Pericardium fibroblast (primary cell): ENCODE data around the gene DNAH2. TPM values are rescaled to one million over a fixed set of nuclear protein-coding genes. Genes with fewer than 3 reads are reported as not detected.

Experiments used
- total RNA-seq: library from RNA; depleted of rRNA; stranded (reverse); fragments of >200 nt; gene quantifications from 2 replicates; pipeline ENCODE4 v1.2.3, GENCODE V29; 2015

The DNAH2 gene, protein sequence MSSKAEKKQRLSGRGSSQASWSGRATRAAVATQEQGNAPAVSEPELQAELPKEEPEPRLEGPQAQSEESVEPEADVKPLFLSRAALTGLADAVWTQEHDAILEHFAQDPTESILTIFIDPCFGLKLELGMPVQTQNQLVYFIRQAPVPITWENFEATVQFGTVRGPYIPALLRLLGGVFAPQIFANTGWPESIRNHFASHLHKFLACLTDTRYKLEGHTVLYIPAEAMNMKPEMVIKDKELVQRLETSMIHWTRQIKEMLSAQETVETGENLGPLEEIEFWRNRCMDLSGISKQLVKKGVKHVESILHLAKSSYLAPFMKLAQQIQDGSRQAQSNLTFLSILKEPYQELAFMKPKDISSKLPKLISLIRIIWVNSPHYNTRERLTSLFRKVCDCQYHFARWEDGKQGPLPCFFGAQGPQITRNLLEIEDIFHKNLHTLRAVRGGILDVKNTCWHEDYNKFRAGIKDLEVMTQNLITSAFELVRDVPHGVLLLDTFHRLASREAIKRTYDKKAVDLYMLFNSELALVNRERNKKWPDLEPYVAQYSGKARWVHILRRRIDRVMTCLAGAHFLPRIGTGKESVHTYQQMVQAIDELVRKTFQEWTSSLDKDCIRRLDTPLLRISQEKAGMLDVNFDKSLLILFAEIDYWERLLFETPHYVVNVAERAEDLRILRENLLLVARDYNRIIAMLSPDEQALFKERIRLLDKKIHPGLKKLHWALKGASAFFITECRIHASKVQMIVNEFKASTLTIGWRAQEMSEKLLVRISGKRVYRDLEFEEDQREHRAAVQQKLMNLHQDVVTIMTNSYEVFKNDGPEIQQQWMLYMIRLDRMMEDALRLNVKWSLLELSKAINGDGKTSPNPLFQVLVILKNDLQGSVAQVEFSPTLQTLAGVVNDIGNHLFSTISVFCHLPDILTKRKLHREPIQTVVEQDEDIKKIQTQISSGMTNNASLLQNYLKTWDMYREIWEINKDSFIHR (N-terminal part only)
- 0.26 and 1.1 TPM in 2 replicates for total RNA-seq

DNA sequence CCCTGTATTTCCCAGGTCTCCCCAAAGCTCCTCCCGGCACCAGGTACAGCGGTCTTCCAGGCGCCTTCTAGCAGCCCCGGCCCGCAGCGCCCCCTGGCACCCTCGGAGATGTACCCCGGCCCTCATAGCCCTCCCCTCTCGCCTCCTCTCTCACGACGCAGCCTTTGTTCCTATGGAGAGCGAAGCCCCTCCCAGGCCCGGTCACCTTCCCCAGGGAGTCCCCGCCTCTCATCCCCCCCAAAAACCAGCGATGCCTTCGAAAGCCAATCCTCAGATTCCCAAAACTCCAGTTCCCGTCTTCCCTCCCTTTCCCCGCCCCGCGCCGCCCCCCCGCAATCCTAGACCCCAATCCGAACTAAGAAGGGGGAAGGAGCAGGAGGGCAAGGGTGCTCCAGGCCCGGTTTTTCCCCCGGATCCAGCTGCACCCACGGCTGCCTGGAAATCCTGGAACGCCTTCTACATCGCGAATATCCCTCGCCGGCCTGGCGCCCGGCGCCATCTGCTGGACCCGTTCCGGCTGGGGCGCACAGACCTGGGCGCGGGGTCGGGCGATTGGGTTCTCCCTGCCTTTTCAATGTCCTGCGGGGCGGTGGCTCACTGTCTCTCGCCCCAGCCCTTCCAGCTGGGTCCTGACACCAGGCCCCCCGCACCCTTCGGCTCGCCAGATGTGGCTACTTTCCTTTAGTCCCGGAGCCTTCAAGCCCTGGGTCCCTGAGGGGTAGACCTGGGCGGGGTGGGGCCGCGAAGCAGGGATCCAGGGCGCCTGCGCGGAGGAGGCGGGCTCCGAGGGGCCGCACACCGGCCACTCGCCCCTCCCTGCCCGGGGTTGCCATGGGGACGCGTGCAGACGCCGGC is at the start of gene DNAH2:
DNAH2 (plus strand) TSS at position 844 of the 855 bp plus-strand sequence. CDS start 1,991 bp downstream, outside the sequence.

DNA sequence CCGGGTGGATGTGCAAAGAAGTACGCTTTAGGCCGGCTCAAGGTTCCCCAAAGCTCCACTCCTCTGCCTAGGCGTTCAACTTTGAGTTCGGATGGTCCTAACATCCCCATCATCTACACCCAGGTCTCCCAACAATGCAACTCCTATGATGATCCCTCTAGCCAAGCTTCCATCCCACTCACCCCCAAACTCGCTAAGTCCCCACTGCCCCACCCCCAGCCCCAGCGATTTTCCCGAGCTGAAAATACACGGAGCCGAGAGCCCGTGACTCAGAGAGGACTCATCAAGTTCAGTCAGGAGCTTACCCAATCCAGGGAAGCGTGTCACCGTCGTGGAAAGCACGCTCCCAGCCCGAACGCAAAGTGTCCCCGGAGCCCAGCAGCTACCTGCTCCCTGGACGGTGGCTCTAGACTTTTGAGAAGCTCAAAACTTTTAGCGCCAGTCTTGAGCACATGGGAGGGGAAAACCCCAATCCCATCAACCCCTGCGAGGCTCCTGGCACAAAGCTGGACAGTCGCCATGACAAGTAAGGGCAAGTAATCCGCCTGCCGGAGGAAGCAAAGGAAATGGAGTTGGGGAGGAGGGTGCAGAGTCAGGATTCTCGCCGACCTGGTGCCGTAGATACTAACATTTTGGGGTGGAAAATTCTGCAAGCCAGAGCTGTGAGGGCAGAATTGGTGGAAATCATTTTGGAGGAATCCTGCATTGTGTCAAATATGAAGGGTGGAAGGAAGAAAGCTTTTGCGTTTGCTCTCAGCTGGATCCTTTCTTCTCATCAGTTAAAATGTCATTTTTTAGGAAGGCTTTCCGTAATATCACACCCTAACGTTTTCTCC is 30.3 kb upstream of the DNAH2 start, which contains the start of gene TP53:
TP53 (minus strand) TSS at position 419 of the 836 bp plus-strand sequence. CDS start 10,896 bp downstream, outside the sequence.

DNA sequence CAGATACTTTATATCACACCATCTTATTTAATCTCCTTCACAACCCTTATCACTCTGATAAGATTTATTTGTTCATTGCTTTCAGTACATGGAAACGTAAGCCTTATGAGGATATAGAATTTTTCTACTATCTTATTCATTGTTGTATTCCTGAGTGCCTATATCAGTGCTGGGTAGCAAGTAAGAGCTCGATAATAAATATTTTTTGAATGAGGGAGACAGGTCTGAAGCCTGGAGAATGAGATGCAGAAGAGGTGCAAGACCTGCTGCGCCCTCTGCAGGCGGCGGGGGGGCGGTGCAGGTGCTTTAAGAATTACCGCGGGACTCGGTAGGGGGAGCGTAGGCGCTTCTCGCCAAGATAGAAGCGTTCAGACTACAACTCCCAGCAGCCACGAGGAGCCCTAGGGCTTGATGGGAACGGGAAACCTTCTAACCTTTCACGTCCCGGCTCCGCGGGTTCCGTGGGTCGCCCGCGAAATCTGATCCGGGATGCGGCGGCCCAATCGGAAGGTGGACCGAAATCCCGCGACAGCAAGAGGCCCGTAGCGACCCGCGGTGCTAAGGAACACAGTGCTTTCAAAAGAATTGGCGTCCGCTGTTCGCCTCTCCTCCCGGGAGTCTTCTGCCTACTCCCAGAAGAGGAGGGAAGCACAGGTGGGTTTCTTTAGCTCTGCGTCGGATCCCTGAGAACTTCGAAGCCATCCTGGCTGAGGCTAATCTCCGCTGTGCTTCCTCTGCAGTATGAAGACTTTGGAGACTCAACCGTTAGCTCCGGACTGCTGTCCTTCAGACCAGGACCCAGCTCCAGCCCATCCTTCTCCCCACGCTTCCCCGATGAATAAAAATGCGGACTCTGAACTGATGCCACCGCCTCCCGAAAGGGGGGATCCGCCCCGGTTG is 29.4 kb upstream of the DNAH2 start, which contains the start of gene WRAP53:
WRAP53 (plus strand) TSS at position 570 of the 900 bp plus-strand sequence; CDS start at position 742, 172 bp downstream.

DNA sequence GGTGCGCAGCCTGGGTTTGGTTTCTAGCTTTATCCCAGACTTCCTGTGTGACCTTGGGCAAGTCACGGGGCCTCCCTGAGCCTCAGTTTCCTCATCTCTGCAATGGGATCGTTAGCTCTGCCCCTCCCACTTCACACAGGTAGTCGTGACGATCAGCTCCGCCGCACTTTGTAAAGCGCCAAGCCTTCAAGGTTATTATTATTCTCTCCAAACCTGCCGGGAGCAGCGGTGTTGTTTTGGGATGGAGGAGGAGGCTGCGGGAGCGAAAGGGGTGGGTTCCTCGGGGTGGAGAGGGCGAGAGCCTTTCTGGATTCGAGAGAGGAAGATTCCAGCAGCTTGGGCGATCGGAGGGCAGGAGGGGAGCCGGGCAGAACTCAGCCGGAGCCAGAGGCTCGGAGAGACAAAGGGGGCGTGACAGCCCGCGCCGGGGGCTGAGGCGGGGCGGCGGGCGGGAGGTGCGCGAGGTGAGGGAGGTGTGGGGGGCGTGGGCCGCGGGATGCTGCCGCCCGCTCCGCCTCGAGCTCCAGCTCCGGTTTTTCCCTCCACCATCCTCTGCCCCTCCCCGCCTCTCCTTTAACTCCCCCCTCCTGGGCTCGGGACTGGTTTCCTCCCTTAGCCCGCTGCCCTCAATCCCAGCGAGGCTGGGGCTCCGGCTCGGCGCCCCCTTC is 12.8 kb upstream of the DNAH2 start, which contains the start of gene EFNB3:
EFNB3 (plus strand) TSS at position 602 of the 668 bp plus-strand sequence. CDS start 397 bp downstream, outside the sequence.

DNA sequence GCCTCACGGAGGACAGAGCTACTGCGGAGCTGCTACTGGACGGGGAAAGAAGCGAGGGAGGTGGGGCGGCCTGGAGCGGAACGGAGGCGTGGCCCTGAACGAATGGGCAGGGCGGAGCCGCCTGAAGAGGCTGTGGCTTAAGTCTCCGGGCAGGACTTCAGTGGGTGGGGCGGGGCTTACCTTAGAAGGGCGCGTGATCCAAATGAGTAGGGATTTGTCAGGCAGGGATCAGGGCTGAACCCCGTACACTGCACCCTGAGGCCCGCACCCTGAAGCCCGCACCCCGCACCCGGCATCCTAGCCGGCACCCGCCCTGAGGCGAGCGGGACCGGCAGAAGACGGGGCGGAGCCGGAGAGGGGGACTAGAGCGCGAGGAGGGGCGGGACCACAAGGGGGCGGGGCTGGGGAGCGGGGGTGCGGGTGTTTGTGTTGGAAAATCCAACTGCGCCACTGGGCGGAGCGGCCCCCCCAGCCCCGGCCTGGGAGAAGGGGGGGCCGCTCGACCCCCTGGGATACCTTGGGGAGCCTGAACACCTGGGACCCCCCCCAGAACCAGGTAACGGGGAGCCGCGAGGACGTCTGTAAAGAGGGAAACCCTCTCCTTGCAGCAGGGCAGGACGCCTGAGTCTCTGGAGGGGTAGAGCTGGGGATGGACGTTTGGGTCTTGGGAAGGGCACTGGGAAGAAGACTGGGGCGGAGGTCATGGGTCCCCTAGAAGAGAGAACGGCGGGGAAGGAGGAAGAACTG is 116.4 kb downstream of the DNAH2 start, which contains the start of gene KDM6B:
KDM6B (plus strand) TSS at position 423 of the 747 bp plus-strand sequence. CDS start 11,338 bp downstream, outside the sequence.

DNA sequence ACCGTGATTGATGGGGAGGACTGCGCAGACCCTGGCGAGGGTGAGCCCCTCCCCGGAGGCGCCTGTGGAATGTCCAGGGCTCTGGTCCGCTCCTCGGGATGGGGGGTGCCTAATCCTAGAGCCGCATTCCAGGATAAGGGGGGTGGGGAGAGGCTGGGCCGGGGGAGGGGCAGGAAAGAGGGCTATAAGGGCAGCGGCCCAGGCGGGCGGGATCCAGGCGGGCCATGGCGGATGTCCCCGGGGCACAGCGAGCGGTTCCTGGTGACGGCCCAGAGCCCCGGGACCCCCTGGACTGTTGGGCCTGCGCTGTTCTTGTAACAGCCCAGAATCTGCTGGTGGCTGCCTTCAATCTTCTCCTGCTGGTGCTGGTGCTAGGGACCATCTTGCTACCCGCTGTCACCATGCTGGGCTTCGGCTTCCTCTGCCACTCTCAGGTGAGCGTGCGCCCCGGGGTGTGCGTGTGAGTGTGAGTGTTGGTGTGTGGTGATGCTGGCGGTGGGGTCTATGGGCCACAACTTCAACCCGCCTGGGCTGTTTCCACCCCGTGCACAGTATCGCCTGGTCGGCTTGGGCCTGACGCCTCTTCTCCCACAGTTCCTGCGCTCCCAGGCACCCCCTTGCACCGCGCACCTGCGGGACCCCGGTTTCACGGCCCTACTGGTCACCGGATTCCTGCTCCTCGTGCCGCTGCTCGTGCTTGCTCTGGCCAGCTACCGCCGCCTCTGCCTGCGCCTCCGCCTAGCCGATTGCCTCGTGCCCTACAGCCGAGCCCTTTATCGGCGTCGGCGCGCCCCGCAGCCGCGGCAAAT is 137.5 kb downstream of the DNAH2 start, which contains the start of gene TMEM88:
TMEM88 (plus strand) TSS at position 216 of the 809 bp plus-strand sequence; CDS start at position 225, 9 bp downstream.

DNA sequence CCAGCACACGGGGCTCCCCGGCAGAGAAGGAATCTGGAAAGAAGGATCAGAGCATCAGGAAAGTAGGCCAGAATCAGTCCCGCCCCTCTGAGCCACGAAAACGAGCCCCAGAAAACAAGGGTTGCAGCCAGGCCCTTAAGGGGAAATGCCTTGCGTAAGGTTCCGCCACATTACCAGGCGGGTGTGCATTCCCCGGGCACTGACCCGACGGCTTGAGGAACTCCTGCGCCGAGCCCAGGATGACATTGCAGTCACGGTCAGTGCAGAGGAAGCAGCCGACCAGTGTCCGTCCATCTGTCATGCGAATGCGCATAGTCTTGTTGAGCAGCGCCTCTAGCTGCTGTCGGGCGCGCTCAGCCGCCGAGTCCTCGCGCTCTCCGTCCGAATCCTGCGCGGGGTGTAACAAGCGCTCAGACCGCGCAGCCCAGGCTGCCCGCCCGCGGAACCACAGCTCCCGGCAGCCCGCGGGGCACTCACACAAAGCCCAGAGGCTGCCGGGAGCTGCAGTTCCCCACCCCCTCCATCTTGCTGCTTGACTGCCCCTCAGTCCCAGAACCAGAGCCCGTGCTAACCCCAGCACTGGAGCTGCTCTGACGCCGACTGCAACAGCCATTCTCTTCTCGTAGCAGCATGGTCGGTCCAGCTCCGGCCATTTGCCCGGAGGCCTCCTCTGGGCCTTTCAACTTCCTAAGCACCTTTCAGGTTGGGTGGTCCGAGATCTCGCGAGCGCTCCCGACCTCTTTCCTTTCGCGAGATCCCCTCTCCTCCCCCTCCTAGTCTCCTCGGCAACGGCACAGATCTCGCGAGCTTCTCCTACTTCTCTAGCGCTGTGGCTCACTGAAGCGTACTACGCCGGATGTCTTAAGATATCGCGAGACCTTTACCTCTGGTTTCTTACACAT is 139.5 kb downstream of the DNAH2 start, which contains the start of gene NAA38:
NAA38 (minus strand) TSS at position 749 of the 902 bp plus-strand sequence; CDS start at position 653, 96 bp downstream.

DNA sequence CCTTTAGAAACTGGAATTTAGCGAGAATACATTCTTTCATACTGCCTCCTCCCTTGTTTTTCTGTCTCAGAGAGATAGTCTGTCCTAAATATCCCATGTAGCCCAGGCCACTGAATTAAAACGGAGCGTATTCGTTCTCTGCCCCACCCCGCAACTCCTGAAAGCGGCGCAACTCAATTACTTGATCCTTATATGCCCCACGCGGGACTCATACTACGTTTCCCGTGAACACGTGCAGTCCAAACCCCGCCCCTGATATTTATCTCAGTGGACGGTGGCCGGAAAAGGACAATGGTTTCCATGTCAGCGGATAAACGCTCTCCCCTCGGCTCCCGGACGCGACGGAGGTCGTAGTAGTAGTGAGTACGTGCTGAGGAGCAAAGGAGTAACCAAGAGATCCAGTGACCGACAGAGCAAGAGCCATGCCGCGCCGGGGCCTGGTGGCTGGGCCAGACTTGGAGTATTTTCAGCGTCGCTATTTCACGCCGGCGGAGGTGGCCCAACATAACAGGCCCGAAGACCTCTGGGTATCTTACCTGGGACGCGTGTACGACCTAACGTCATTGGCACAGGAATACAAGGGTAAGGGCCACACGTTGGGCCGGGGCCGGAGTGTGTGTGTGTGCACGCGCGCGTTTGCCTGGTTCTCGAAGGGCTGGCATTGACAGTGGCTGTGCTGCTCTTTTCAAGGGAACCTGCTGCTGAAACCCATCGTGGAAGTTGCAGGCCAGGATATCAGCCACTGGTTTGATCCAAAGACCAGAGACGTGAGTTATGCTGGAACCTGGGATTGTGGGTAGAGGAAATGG is 140.4 kb downstream of the DNAH2 start, which contains the start of gene CYB5D1:
CYB5D1 (plus strand) TSS at position 291 of the 809 bp plus-strand sequence; CDS start at position 423, 132 bp downstream.

Other genes with a start within 250 kb of the DNAH2 start
- gene ZBTB4, start 238.1 kb upstream of the DNAH2 start, total RNA-seq = 25.4 and 29.3 TPM in 2 replicates
- not detected in 2 replicates for gene SLC35G6, start 236.3 kb upstream of the DNAH2 start, total RNA-seq
- 35.5 and 50.7 TPM in 2 replicates for gene POLR2A, start 233.4 kb upstream of the DNAH2 start, total RNA-seq
- gene TNFSF12, start 168.7 kb upstream of the DNAH2 start, total RNA-seq = 14.1 and 17.4 TPM in 2 replicates
- 2.1 and 3.6 TPM in 2 replicates for gene TNFSF13, start 159.0 kb upstream of the DNAH2 start, total RNA-seq
- 45.6 and 47.5 TPM in 2 replicates for gene SENP3, start 155.8 kb upstream of the DNAH2 start, total RNA-seq
- gene CD68, start 138.1 kb upstream of the DNAH2 start, total RNA-seq = 13.4 and 22.7 TPM in 2 replicates
- 115 and 144 TPM in 2 replicates for gene MPDU1, start 133.9 kb upstream of the DNAH2 start, total RNA-seq
- 0.12 and 0.85 TPM in 2 replicates for gene SOX15, start 127.7 kb upstream of the DNAH2 start, total RNA-seq
- gene FXR2, start 102.8 kb upstream of the DNAH2 start, total RNA-seq = 17.7 and 41.3 TPM in 2 replicates
- 58.8 and 85.5 TPM in 2 replicates for gene SAT2, start 89.9 kb upstream of the DNAH2 start, total RNA-seq
- 0.12 and 4.1 TPM in 2 replicates for gene SHBG, start 87.6 kb upstream of the DNAH2 start, total RNA-seq
- gene ATP1B2, start 66.8 kb upstream of the DNAH2 start, total RNA-seq = 0.93 TPM in 1 of 2 replicates, not detected in the other
- gene TP53, start 30.3 kb upstream of the DNAH2 start, total RNA-seq = 44.9 and 63.2 TPM in 2 replicates
- gene WRAP53, start 29.3 kb upstream of the DNAH2 start, total RNA-seq = 3.3 and 6.8 TPM in 2 replicates
- 3.3 and 4.9 TPM in 2 replicates for gene EFNB3, start 12.5 kb upstream of the DNAH2 start, total RNA-seq
- gene KDM6B, start 116.5 kb downstream of the DNAH2 start, total RNA-seq = 2.9 and 9.8 TPM in 2 replicates
- 7.8 and 67.0 TPM in 2 replicates for gene TMEM88, start 137.3 kb downstream of the DNAH2 start, total RNA-seq
- gene NAA38, start 139.8 kb downstream of the DNAH2 start, total RNA-seq = 83.2 and 132 TPM in 2 replicates
- gene CYB5D1, start 140.3 kb downstream of the DNAH2 start, total RNA-seq = 5.5 and 5.7 TPM in 2 replicates
- 77.5 and 82.6 TPM in 2 replicates for gene CHD3, start 171.0 kb downstream of the DNAH2 start, total RNA-seq
- gene RNF227, start 198.5 kb downstream of the DNAH2 start, total RNA-seq = 1.6 and 9.0 TPM in 2 replicates
- 0.23 TPM in 1 of 2 replicates, not detected in the other for gene KCNAB3, start 212.1 kb downstream of the DNAH2 start, total RNA-seq
- gene TRAPPC1, start 214.2 kb downstream of the DNAH2 start, total RNA-seq = 54.7 and 64.3 TPM in 2 replicates
- 14.1 and 15.2 TPM in 2 replicates for gene CNTROB, start 214.5 kb downstream of the DNAH2 start, total RNA-seq